HepG2 (cell line): ENCODE results near the gene ITLN1.
A peak's percentile ranks its signal among the peaks of the same experiment; 100 is the strongest.

ENCODE experiments used
- EZH2 ChIP-seq: conservative IDR thresholded peaks from 2 replicates; pipeline ENCODE4 v1.6.1; 2012; ENCODE audit warnings: mild to moderate bottlenecking, low read depth, low read length, moderate library complexity
- FOXK2 ChIP-seq: fragments of 450-650 bp; IDR thresholded peaks from 2 replicates; pipeline ENCODE4 v1.6.1; 2016
- GMEB2 ChIP-seq: IDR thresholded peaks from 2 replicates; pipeline ENCODE4 v1.6.1; 2016; ENCODE audit warnings: missing biosample characterization, missing genetic modification reagents, low read depth
- NFATC3 ChIP-seq: sonication (generic); formaldehyde crosslinking; IDR thresholded peaks from 2 replicates; pipeline ENCODE4 v1.5.1; 2020; ENCODE audit warnings: mild to moderate bottlenecking, missing genetic modification reagents
- NFIC ChIP-seq: IDR thresholded peaks from 2 replicates; pipeline ENCODE4 v1.6.1; 2012; ENCODE audit warnings: mild to moderate bottlenecking, low read length, inconsistent platforms
- TCF12 ChIP-seq, 2 experiments: fragments of 450-650 bp in 1 of 2; sonication (generic) in 1 of 2; formaldehyde crosslinking in 1 of 2; IDR thresholded peaks; 2 replicates each; pipeline versions ENCODE4 v1.6.1 to v1.8.0; 2017 to 2022; ENCODE audit warnings: antibody characterized with exemption in 1 of 2, mild to moderate bottlenecking in 1 of 2, missing genetic modification reagents in 1 of 2, moderate library complexity in 1 of 2
- TF ChIP-seq, protein P1 (sequence below): sonication (generic); formaldehyde crosslinking; IDR thresholded peaks from 2 replicates; pipeline ENCODE4 v1.5.0; 2020; ENCODE audit warnings: mild to moderate bottlenecking, missing genetic modification reagents, moderate library complexity

DNA sequence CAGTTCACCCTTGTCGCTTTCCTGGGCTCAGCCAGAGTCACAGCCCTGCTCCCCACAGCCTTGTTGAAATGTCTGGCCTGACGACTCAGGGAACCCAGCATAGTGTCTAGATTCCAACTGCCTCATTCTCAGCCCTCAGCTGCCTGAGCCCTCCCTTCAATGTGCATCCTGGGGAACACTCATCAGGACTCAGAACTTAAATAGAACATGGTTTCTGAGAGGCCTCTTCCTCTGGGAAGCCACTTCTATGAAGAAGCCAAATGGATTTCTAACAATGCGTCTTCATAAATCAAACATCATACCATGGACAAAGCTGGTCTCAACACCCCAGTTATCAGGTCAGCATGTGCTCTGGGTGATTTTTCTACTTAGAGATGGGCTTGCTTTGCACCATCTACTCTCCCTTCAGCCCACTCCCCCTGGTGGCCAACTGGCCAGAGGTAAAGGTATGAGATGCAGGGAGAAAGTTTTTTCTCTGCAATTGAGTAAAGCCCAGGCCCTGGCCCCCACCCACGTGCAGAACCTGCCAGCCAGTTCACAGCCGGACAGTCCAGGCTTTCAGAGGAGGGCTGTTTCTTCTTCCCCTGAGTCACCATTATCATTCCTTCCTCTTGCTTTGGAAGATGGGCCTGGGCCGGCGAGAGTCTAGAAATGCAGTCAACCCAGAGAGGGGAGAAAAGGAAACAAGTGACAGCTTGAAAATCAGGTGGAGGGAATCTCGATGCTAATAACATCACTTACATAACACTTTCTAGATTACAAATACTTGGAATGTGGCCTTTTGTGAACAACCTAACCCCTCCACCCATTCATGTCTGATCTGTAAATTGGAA is 54.4 kb downstream of the ITLN1 start:
- TF ChIP-seq GMEB2 (CRISPR knock-in tag) (no peak), FOXK2 (no peak), EZH2 (no peak), TCF12 (IDR thresholded peaks at IDR 0.05) (no peak), TCF12 (CRISPR knock-in tag; IDR thresholded peaks at IDR 0.05) (no peak), NFATC3 (CRISPR knock-in tag) (no peak), NFIC (no peak)
- TF ChIP-seq, protein P1, sequence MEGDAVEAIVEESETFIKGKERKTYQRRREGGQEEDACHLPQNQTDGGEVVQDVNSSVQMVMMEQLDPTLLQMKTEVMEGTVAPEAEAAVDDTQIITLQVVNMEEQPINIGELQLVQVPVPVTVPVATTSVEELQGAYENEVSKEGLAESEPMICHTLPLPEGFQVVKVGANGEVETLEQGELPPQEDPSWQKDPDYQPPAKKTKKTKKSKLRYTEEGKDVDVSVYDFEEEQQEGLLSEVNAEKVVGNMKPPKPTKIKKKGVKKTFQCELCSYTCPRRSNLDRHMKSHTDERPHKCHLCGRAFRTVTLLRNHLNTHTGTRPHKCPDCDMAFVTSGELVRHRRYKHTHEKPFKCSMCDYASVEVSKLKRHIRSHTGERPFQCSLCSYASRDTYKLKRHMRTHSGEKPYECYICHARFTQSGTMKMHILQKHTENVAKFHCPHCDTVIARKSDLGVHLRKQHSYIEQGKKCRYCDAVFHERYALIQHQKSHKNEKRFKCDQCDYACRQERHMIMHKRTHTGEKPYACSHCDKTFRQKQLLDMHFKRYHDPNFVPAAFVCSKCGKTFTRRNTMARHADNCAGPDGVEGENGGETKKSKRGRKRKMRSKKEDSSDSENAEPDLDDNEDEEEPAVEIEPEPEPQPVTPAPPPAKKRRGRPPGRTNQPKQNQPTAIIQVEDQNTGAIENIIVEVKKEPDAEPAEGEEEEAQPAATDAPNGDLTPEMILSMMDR (CRISPR knock-in tag), result peak; percentile 63
